ENCODE measurements around the gene GPR61. TPM values are rescaled to one million over a fixed set of nuclear protein-coding genes. Genes with fewer than 3 reads are reported as not detected.
A peak's percentile ranks its signal among the peaks of the same experiment; 100 is the strongest.

Gene GPR61
- total RNA-seq, 1 donor = under 0.01 TPM

GRCh38 chr1:109567877-109568672 is 28.4 kb downstream of the GPR61 start:
- TF ChIP-seq, protein P1, sequence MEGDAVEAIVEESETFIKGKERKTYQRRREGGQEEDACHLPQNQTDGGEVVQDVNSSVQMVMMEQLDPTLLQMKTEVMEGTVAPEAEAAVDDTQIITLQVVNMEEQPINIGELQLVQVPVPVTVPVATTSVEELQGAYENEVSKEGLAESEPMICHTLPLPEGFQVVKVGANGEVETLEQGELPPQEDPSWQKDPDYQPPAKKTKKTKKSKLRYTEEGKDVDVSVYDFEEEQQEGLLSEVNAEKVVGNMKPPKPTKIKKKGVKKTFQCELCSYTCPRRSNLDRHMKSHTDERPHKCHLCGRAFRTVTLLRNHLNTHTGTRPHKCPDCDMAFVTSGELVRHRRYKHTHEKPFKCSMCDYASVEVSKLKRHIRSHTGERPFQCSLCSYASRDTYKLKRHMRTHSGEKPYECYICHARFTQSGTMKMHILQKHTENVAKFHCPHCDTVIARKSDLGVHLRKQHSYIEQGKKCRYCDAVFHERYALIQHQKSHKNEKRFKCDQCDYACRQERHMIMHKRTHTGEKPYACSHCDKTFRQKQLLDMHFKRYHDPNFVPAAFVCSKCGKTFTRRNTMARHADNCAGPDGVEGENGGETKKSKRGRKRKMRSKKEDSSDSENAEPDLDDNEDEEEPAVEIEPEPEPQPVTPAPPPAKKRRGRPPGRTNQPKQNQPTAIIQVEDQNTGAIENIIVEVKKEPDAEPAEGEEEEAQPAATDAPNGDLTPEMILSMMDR (IDR thresholded peaks at IDR 0.05; ENCODE audit: insufficient read depth, low read length) = no peak
- DNase-seq (ENCODE audit: low read depth) = no peak

GRCh38 chr1:109569323-109569722 is 29.7 kb downstream of the GPR61 start:
- H3K4me3 ChIP-seq (ENCODE audit: low read depth, low read length) = no peak overlapping the region
- TF ChIP-seq, protein P1 (IDR thresholded peaks at IDR 0.05; ENCODE audit: insufficient read depth, low read length) = no peak
- no peak for DNase-seq (ENCODE audit: low read depth)

More at GRCh38 chr1:109567877-109568672, 28.4 kb downstream of the GPR61 start:
- H3K4me3 ChIP-seq (ENCODE audit: low read depth, low read length) = no peak overlapping the region

GRCh38 chr1:109570414-109570813 is 30.7 kb downstream of the GPR61 start:
- DNase-seq (ENCODE audit: low read depth) = peak; percentile 65
- H3K4me3 ChIP-seq (ENCODE audit: low read depth, low read length) = no peak overlapping the region
- TF ChIP-seq, protein P1 (IDR thresholded peaks at IDR 0.05; ENCODE audit: insufficient read depth, low read length) = no peak

GRCh38 chr1:109573785-109574184 is 34.1 kb downstream of the GPR61 start:
- TF ChIP-seq, protein P1 (IDR thresholded peaks at IDR 0.05; ENCODE audit: insufficient read depth, low read length) = no peak
- no peak for DNase-seq (ENCODE audit: low read depth)
- H3K4me3 ChIP-seq (ENCODE audit: low read depth, low read length) = no peak overlapping the region

GRCh38 chr1:109578947-109579443 is 39.3 kb downstream of the GPR61 start:
- peak; percentile 16 for DNase-seq (ENCODE audit: low read depth)
- TF ChIP-seq, protein P1 (IDR thresholded peaks at IDR 0.05; ENCODE audit: insufficient read depth, low read length) = no peak
- no peak overlapping the region for H3K4me3 ChIP-seq (ENCODE audit: low read depth, low read length)

GRCh38 chr1:109579491-109579890 is 39.8 kb downstream of the GPR61 start:
- peak; percentile 53 for DNase-seq (ENCODE audit: low read depth)
- TF ChIP-seq, protein P1 (IDR thresholded peaks at IDR 0.05; ENCODE audit: insufficient read depth, low read length) = no peak
- no peak overlapping the region for H3K4me3 ChIP-seq (ENCODE audit: low read depth, low read length)

Measured in fibroblast of the aortic adventitia (primary cell).